Measurements from ENCODE around the gene NOVA2. TPM values are rescaled to one million over a fixed set of nuclear protein-coding genes. Genes with fewer than 3 reads are reported as not detected.

NOVA2 gene
- total RNA-seq, 1 donor from 2014 or later = 10.7 TPM

DNA sequence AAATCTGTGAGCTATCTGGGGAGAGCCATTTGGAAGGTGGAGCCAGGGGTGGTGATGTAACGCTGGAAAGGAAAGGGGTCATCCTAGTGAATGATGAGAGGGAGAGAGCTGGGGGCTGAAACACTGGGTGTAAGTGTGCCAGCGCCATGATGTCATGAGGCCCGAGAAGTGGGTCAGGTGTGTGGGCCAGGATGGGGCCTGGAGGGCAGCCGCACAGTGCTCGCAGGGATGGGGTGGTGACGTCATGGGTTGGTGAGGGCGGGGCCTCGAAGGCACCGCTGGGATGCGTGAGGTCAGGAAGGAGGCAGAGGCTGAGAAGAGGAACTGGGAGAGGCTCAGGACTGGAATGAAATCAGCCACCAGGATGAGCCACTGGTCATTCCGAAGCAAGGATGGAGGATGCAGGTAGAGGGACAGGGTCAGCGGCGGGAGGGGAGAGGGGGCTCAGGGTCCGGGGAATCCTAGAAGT, 26.0 kb upstream of the NOVA2 start:
- H3K4me1 ChIP-seq (ENCODE audit: insufficient read depth, low read length) = peaks cover 8% of the 10 kb centered on the region
- H3K9me3 ChIP-seq (ENCODE audit: insufficient read depth, low read depth, low read length) = no peaks in the 10 kb centered on the region
- Mint-ChIP-seq H3K4me1 (ENCODE audit: low read depth, unreplicated experiment) (peaks cover 20% of the 10 kb centered on the region), H3K36me3 (ENCODE audit: low read depth, unreplicated experiment) (peaks cover 8% of the 10 kb centered on the region), H3K9me3 (ENCODE audit: unreplicated experiment) (no peaks in the 10 kb centered on the region), H3K27ac (ENCODE audit: unreplicated experiment) (peak overlapping the region; percentile 88), H3K4me3 (ENCODE audit: unreplicated experiment) (peak overlapping the region; percentile 84), H3K27me3 (ENCODE audit: low read depth, unreplicated experiment) (no peaks in the 10 kb centered on the region)
- no peak for TF ChIP-seq EZH2 (IDR thresholded peaks at IDR 0.05; ENCODE audit: insufficient read depth, low read length)
- TF ChIP-seq, protein P1, sequence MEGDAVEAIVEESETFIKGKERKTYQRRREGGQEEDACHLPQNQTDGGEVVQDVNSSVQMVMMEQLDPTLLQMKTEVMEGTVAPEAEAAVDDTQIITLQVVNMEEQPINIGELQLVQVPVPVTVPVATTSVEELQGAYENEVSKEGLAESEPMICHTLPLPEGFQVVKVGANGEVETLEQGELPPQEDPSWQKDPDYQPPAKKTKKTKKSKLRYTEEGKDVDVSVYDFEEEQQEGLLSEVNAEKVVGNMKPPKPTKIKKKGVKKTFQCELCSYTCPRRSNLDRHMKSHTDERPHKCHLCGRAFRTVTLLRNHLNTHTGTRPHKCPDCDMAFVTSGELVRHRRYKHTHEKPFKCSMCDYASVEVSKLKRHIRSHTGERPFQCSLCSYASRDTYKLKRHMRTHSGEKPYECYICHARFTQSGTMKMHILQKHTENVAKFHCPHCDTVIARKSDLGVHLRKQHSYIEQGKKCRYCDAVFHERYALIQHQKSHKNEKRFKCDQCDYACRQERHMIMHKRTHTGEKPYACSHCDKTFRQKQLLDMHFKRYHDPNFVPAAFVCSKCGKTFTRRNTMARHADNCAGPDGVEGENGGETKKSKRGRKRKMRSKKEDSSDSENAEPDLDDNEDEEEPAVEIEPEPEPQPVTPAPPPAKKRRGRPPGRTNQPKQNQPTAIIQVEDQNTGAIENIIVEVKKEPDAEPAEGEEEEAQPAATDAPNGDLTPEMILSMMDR (IDR thresholded peaks at IDR 0.05; ENCODE audit: insufficient read depth, low read depth, low read length) = no peak
- H3K4me2 ChIP-seq (ENCODE audit: low read length) = peak overlapping the region; percentile 82
- no peak overlapping the region for H3K27ac ChIP-seq (ENCODE audit: low read depth, low read length)
- H3K4me3 ChIP-seq (ENCODE audit: insufficient read depth, low read depth, low read length) = no peak overlapping the region
- peaks cover 24% of the 10 kb centered on the region for H3K79me2 ChIP-seq (ENCODE audit: insufficient read depth, low read length)
- no peaks in the 10 kb centered on the region for H3K36me3 ChIP-seq (ENCODE audit: insufficient read depth, low read length)
- no peak for DNase-seq (ENCODE audit: low read depth)
- H4K20me1 ChIP-seq (ENCODE audit: insufficient read depth, low read length) = peaks cover 43% of the 10 kb centered on the region
- no peaks in the 10 kb centered on the region for H3K27me3 ChIP-seq (ENCODE audit: insufficient read depth, low read length)
- no peak overlapping the region for H2AFZ ChIP-seq (ENCODE audit: low read depth, low read length)
- FAIRE-seq = no peak
- no peak overlapping the region for H3K9ac ChIP-seq (ENCODE audit: low read length)

DNA sequence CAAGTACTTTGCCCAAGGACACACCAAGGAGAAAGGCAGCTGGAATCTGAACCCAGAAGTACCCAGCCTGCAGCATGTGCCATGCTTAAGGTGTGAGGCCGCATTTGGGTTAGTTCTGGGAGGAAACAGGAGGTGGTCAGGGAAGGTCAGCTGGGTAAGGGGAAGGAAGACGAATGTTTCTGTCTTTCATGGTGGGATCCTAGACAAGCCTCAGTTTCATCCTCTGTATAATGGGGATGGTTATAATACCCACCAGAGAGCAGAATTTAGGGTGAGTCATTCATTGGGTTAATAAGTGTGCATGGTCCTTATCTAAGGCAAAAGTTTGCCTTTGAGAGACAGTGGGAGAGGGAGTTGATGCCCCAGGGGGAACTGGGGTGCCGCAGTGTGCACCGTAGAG, 25.2 kb upstream of the NOVA2 start:
- peaks cover 24% of the 10 kb centered on the region for H3K79me2 ChIP-seq (ENCODE audit: insufficient read depth, low read length)
- no peak overlapping the region for H3K27ac ChIP-seq (ENCODE audit: low read depth, low read length)
- no peaks in the 10 kb centered on the region for H3K9me3 Mint-ChIP-seq (ENCODE audit: unreplicated experiment)
- H2AFZ ChIP-seq (ENCODE audit: low read depth, low read length) = no peak overlapping the region
- H3K27me3 ChIP-seq (ENCODE audit: insufficient read depth, low read length) = no peaks in the 10 kb centered on the region
- peaks cover 20% of the 10 kb centered on the region for H3K4me1 Mint-ChIP-seq (ENCODE audit: low read depth, unreplicated experiment)
- FAIRE-seq (no peak), DNase-seq (ENCODE audit: low read depth) (no peak)
- peaks cover 8% of the 10 kb centered on the region for H3K4me1 ChIP-seq (ENCODE audit: insufficient read depth, low read length)
- peaks cover 43% of the 10 kb centered on the region for H4K20me1 ChIP-seq (ENCODE audit: insufficient read depth, low read length)
- no peak overlapping the region for H3K4me3 Mint-ChIP-seq (ENCODE audit: unreplicated experiment)
- H3K4me3 ChIP-seq (ENCODE audit: insufficient read depth, low read depth, low read length) = no peak overlapping the region
- H3K9ac ChIP-seq (ENCODE audit: low read length) = no peak overlapping the region
- H3K27me3 Mint-ChIP-seq (ENCODE audit: low read depth, unreplicated experiment) = no peaks in the 10 kb centered on the region
- no peaks in the 10 kb centered on the region for H3K36me3 ChIP-seq (ENCODE audit: insufficient read depth, low read length)
- H3K4me2 ChIP-seq (ENCODE audit: low read length) = no peak overlapping the region
- TF ChIP-seq EZH2 (IDR thresholded peaks at IDR 0.05; ENCODE audit: insufficient read depth, low read length) = no peak
- TF ChIP-seq, protein P1 (IDR thresholded peaks at IDR 0.05; ENCODE audit: insufficient read depth, low read depth, low read length) = no peak
- H3K9me3 ChIP-seq (ENCODE audit: insufficient read depth, low read depth, low read length) = no peaks in the 10 kb centered on the region
- H3K36me3 Mint-ChIP-seq (ENCODE audit: low read depth, unreplicated experiment) = peaks cover 8% of the 10 kb centered on the region
- H3K27ac Mint-ChIP-seq (ENCODE audit: unreplicated experiment) = no peak overlapping the region

DNA sequence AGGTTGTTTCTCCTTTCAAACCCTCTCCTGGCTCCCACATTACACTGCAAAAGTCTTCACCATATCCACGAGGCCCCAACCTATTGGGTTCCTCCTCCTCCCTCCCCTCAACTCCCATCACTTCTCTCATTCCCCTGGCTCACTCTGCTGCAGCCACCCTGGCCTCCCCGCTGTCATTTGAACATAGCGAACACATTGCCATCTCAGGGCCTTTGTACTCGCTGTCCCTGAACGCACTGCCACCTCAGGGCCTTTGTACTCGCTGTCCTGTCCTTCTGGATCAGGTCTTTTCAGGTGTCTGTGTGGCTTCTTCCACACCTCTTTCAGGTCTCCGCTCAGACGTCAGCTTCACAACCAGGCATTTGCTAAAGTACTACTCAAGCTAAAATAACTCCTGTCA, 23.3 kb upstream of the NOVA2 start:
- H4K20me1 ChIP-seq (ENCODE audit: insufficient read depth, low read length) = peaks cover 37% of the 10 kb centered on the region
- FAIRE-seq = no peak

More for the DNA sequence above, 23.3 kb upstream of the NOVA2 start:
- H3K4me1 Mint-ChIP-seq (ENCODE audit: low read depth, unreplicated experiment) = peaks cover 20% of the 10 kb centered on the region
- Histone ChIP-seq H3K27me3 (ENCODE audit: insufficient read depth, low read length) (no peaks in the 10 kb centered on the region), H3K27ac (ENCODE audit: low read depth, low read length) (no peak overlapping the region), H3K9me3 (ENCODE audit: insufficient read depth, low read depth, low read length) (no peaks in the 10 kb centered on the region), H3K4me3 (ENCODE audit: insufficient read depth, low read depth, low read length) (no peak overlapping the region), H3K9ac (ENCODE audit: low read length) (no peak overlapping the region), H3K4me1 (ENCODE audit: insufficient read depth, low read length) (peaks cover 8% of the 10 kb centered on the region), H3K36me3 (ENCODE audit: insufficient read depth, low read length) (no peaks in the 10 kb centered on the region), H2AFZ (ENCODE audit: low read depth, low read length) (no peak overlapping the region), H3K4me2 (ENCODE audit: low read length) (no peak overlapping the region), H3K79me2 (ENCODE audit: insufficient read depth, low read length) (peaks cover 24% of the 10 kb centered on the region)
- H3K36me3 Mint-ChIP-seq (ENCODE audit: low read depth, unreplicated experiment) = peaks cover 8% of the 10 kb centered on the region
- peak overlapping the region; percentile 75 for H3K4me3 Mint-ChIP-seq (ENCODE audit: unreplicated experiment)
- TF ChIP-seq, protein P1 (IDR thresholded peaks at IDR 0.05; ENCODE audit: insufficient read depth, low read depth, low read length) = no peak
- TF ChIP-seq EZH2 (IDR thresholded peaks at IDR 0.05; ENCODE audit: insufficient read depth, low read length) = no peak
- no peak for DNase-seq (ENCODE audit: low read depth)
- no peaks in the 10 kb centered on the region for H3K27me3 Mint-ChIP-seq (ENCODE audit: low read depth, unreplicated experiment)
- H3K9me3 Mint-ChIP-seq (ENCODE audit: unreplicated experiment) = no peaks in the 10 kb centered on the region
- no peak overlapping the region for H3K27ac Mint-ChIP-seq (ENCODE audit: unreplicated experiment)

Measured in astrocyte (in vitro differentiated cells and primary cell).